Tibial artery (tissue), 4 donors: Measurements from ENCODE around the gene FAM219A.

Experiments
- DNase-seq, 2 donors: peaks; one replicate each; pipeline ENCODE4 v3.0.0-alpha.2; 2019
- H3K27ac ChIP-seq, 2 donors: fragments of 200-600 bp; sonication (generic) in 1 of 2; 1 replicate in 1 of 2; 2 replicates in 1 of 2; pipeline ENCODE4 v1.5.1; 2018 to 2019; ENCODE audit warnings: mild to moderate bottlenecking in 1 of 2
- H3K27me3 ChIP-seq, 2 donors: fragments of 200-600 bp; sonication (generic) in 1 of 2; one replicate each; pipeline versions ENCODE4 v1.5.1 to v1.6.0; 2016 to 2019
- H3K36me3 ChIP-seq, 3 donors: fragments of 200-600 bp; sonication (generic) in 2 of 3; one replicate each; pipeline ENCODE4 v1.5.1; 2016 to 2019; ENCODE audit warnings: mild to moderate bottlenecking in 2 of 3
- H3K4me1 ChIP-seq, 4 donors: fragments of 200-600 bp; sonication (generic) in 2 of 4; 1 replicate in 3 of 4; 2 replicates in 1 of 4; pipeline ENCODE4 v1.5.1; 2016 to 2019
- H3K4me3 ChIP-seq, 2 donors: fragments of 200-600 bp; sonication (generic) in 1 of 2; 1 replicate in 1 of 2; 2 replicates in 1 of 2; pipeline ENCODE4 v1.5.1; 2018 to 2019; ENCODE audit warnings: mild to moderate bottlenecking in 2 of 2
- H3K9me3 ChIP-seq, 3 donors: fragments of 200-600 bp; sonication (generic) in 1 of 3; one replicate each; pipeline ENCODE4 v1.5.1; 2016 to 2019
- CTCF ChIP-seq, 2 experiments: fragments of 200-600 bp in 1 of 2; fragments of 450-650 bp in 1 of 2; IDR thresholded peaks; one replicate each; pipeline ENCODE4 v1.5.1; 2017 to 2019; ENCODE audit warnings: antibody characterized with exemption in 2 of 2, mild to moderate bottlenecking in 1 of 2, moderate library complexity in 1 of 2
- intact Hi-C: fragments of 100-400 bp; cut with DNase I; formaldehyde crosslinking; loops from one replicate; pipeline ENCODE4 v1.15.0; 2023; ENCODE audit warnings: low total_unique reads

The FAM219A gene

GRCh38 chr9:34500623-34501267 lies 42.4 kb upstream of the FAM219A start:
- intact Hi-C loops, result loop anchor here (5.0 kb wide), 1 partner anchor 98 kb away; no protein-coding TSS in a partner anchor
- H3K36me3 ChIP-seq, result no peaks in the 10 kb centered on the region
- H3K27me3 ChIP-seq, result no peaks in the 10 kb centered on the region
- H3K4me1 ChIP-seq, result peaks cover 0 to 26% (median 21%) of the 10 kb centered on the region in 4 donors
- H3K27ac ChIP-seq, result no peak overlapping the region
- H3K4me3 ChIP-seq, result no peak overlapping the region
- TF ChIP-seq CTCF (IDR thresholded peaks at IDR 0.05), result peak; percentile 91 to 99
- DNase-seq, result peak in 1 of 2 donors; percentile 44
- no peaks in the 10 kb centered on the region for H3K9me3 ChIP-seq

- Histone ChIP-seq H3K27me3 (no peaks in the 10 kb centered on the region), H3K36me3 (no peaks in the 10 kb centered on the region), H3K4me3 (no peak overlapping the region), H3K4me1 (peaks cover 0 to 26% (median 21%) of the 10 kb centered on the region in 4 donors), H3K27ac (no peak overlapping the region), H3K9me3 (no peaks in the 10 kb centered on the region)
- TF ChIP-seq CTCF (IDR thresholded peaks at IDR 0.05), result no peak
- intact Hi-C loops, result no loop called here
- no peak for DNase-seq
Measured at GRCh38 chr9:34499076-34499475, 40.7 kb upstream of the FAM219A start.

DNA sequence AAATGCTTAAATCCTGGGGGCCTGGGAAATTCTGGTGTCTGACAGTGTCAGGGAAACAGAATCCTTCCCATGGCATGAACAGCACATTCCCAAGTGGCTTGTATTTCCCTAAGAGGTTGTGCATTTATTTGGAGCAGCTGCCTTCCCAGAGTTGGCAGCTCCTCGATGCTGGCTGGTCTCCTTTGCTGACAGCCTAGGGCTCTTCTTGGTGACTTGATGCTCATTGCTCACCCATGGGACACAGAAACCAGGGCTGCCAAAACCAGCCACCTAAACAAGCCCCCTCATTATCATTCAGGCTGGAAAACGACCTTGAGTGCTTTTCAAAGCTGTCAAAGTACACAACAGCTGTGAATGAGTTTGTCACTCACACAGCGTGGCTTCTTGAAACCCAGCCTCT lies 40.2 kb upstream of the FAM219A start:
- peaks cover 0 to 26% (median 20%) of the 10 kb centered on the region in 4 donors for H3K4me1 ChIP-seq
- no peak for DNase-seq
- H3K27ac ChIP-seq, result no peak overlapping the region
- no peaks in the 10 kb centered on the region for H3K36me3 ChIP-seq
- intact Hi-C loops, result no loop called here
- H3K4me3 ChIP-seq, result no peak overlapping the region
- no peaks in the 10 kb centered on the region for H3K9me3 ChIP-seq
- no peaks in the 10 kb centered on the region for H3K27me3 ChIP-seq
- no peak for TF ChIP-seq CTCF (IDR thresholded peaks at IDR 0.05)

GRCh38 chr9:34496149-34496712 lies 37.9 kb upstream of the FAM219A start:
- peaks cover 0 to 5% of the 10 kb centered on the region in 2 donors for H3K27me3 ChIP-seq
- TF ChIP-seq CTCF (IDR thresholded peaks at IDR 0.05), result no peak
- intact Hi-C loops, result no loop called here
- no peak overlapping the region for H3K4me3 ChIP-seq
- no peaks in the 10 kb centered on the region for H3K36me3 ChIP-seq
- DNase-seq, result no peak
- H3K27ac ChIP-seq, result no peak overlapping the region
- peaks cover 0 to 3% (median under 1%) of the 10 kb centered on the region in 4 donors for H3K4me1 ChIP-seq
- no peaks in the 10 kb centered on the region for H3K9me3 ChIP-seq

DNA sequence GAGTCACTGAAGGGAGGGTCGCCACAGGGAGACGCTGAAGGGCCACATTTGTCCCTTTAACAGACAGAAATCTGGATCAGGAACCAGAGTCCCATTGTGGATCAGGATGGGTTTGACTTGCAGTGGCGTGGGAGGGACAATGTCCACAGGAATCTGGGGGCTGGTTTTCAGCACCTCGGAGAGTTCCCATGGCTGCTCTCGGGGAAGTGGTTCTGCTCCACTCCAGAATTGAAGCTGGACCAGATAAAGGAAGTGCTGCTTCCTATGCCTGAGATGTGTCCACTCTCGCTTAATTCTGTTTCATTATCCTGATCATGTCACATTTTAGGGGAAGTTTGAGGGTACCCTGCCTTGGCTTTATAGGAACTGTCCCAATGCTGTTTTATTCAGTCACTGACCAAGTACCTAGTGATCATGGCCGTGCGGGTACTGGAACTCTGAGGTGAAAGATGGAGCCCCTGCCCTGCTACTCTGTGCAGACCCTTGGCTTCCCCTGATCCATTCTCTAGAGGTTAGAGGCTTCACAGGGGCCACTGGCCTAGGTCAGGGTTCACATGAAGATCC lies 35.7 kb upstream of the FAM219A start:
- Histone ChIP-seq H3K27ac (no peak overlapping the region), H3K36me3 (no peaks in the 10 kb centered on the region), H3K4me1 (no peaks in the 10 kb centered on the region), H3K27me3 (peaks cover 0 to 16% of the 10 kb centered on the region in 2 donors), H3K4me3 (no peak overlapping the region), H3K9me3 (no peaks in the 10 kb centered on the region)
- peak in 1 of 2 donors; percentile 41 for DNase-seq
- no peak for TF ChIP-seq CTCF (IDR thresholded peaks at IDR 0.05)
- intact Hi-C loops, result no loop called here
